ENCODE results near the gene ZNF586.
"Not testable (repeated sequence)": the region's sequence is repeated elsewhere in the genome, so short reads cannot be mapped to it uniquely, and the experiment has no call there.

The ZNF586 gene

GRCh38 chr19:57769345-57770131, at the start of gene ZNF586:
ZNF586 (plus strand) TSS chr19:57769676; CDS start chr19:57769843, 167 bp downstream.
- peak; percentile 87 for DNase-seq
- Mint-ChIP-seq H3K27me3 (no peaks in the 10 kb centered on the region), H3K36me3 (ENCODE audit: low read depth) (peaks cover 75% of the 10 kb centered on the region), H3K9me3 (peaks cover 46% of the 10 kb centered on the region), H3K4me1 (ENCODE audit: low read depth) (peaks cover 38% of the 10 kb centered on the region), H3K4me3 (peak within 1 kb of the TSS; percentile 91), H3K27ac (peak within 1 kb of the TSS; percentile 93)

GRCh38 chr19:57719901-57720519, 49.5 kb upstream of the ZNF586 start:
- Mint-ChIP-seq H3K4me3 (no peak overlapping the region), H3K9me3 (peaks cover 74% of the 10 kb centered on the region), H3K36me3 (ENCODE audit: low read depth) (peaks cover 86% of the 10 kb centered on the region), H3K27ac (no peak overlapping the region), H3K27me3 (no peaks in the 10 kb centered on the region), H3K4me1 (ENCODE audit: low read depth) (peaks cover 6% of the 10 kb centered on the region)
- DNase-seq, result no peak

- Mint-ChIP-seq H3K27ac (no peak overlapping the region), H3K9me3 (peaks cover 70% of the 10 kb centered on the region), H3K27me3 (no peaks in the 10 kb centered on the region), H3K36me3 (ENCODE audit: low read depth) (peaks cover 84% of the 10 kb centered on the region), H3K4me3 (no peak overlapping the region), H3K4me1 (ENCODE audit: low read depth) (peaks cover 6% of the 10 kb centered on the region)
- no peak for DNase-seq
Measured at GRCh38 chr19:57720878-57721277, 48.6 kb upstream of the ZNF586 start.

- peak; percentile 61 for DNase-seq
- H3K27me3 Mint-ChIP-seq, result peaks cover 17% of the 10 kb centered on the region
- not testable (repeated sequence) for H3K36me3 Mint-ChIP-seq (ENCODE audit: low read depth); H3K4me3 Mint-ChIP-seq; H3K4me1 Mint-ChIP-seq (ENCODE audit: low read depth); H3K9me3 Mint-ChIP-seq; H3K27ac Mint-ChIP-seq
Measured at GRCh38 chr19:57738320-57738719, 31.2 kb upstream of the ZNF586 start.

- H3K4me3 Mint-ChIP-seq; H3K9me3 Mint-ChIP-seq; DNase-seq; H3K4me1 Mint-ChIP-seq (ENCODE audit: low read depth); H3K27ac Mint-ChIP-seq; H3K36me3 Mint-ChIP-seq (ENCODE audit: low read depth): not testable (repeated sequence)
- peaks cover 17% of the 10 kb centered on the region for H3K27me3 Mint-ChIP-seq
Measured at GRCh38 chr19:57738770-57739169, 30.7 kb upstream of the ZNF586 start.

GRCh38 chr19:57746580-57747471, 22.6 kb upstream of the ZNF586 start, which contains the start of gene ZNF776:
ZNF776 (plus strand) TSS chr19:57746815; CDS start chr19:57747059, 244 bp downstream.
- Mint-ChIP-seq H3K4me1 (ENCODE audit: low read depth) (peaks cover 26% of the 10 kb centered on the region), H3K27ac (peak within 1 kb of the TSS; percentile 94), H3K27me3 (no peaks in the 10 kb centered on the region), H3K4me3 (peak within 1 kb of the TSS; percentile 96), H3K9me3 (peaks cover 46% of the 10 kb centered on the region), H3K36me3 (ENCODE audit: low read depth) (peaks cover 66% of the 10 kb centered on the region)
- peak; percentile 78 for DNase-seq

- H3K9me3 Mint-ChIP-seq, result peaks cover 51% of the 10 kb centered on the region
- peaks cover 72% of the 10 kb centered on the region for H3K36me3 Mint-ChIP-seq (ENCODE audit: low read depth)
- H3K4me3 Mint-ChIP-seq, result peak overlapping the region; percentile 96
Measured at GRCh38 chr19:57747472-57747807, 22.0 kb upstream of the ZNF586 start.

GRCh38 chr19:57748029-57748428, 21.4 kb upstream of the ZNF586 start:
- Mint-ChIP-seq H3K36me3 (ENCODE audit: low read depth) (peaks cover 78% of the 10 kb centered on the region), H3K27ac (no peak overlapping the region), H3K4me3 (peak overlapping the region; percentile 96), H3K4me1 (ENCODE audit: low read depth) (peaks cover 26% of the 10 kb centered on the region), H3K27me3 (no peaks in the 10 kb centered on the region), H3K9me3 (peaks cover 57% of the 10 kb centered on the region)
- DNase-seq, result no peak

More at GRCh38 chr19:57747472-57747807, 22.0 kb upstream of the ZNF586 start:
- peaks cover 26% of the 10 kb centered on the region for H3K4me1 Mint-ChIP-seq (ENCODE audit: low read depth)
- DNase-seq, result no peak
- peak overlapping the region; percentile 94 for H3K27ac Mint-ChIP-seq
- H3K27me3 Mint-ChIP-seq, result no peaks in the 10 kb centered on the region

GRCh38 chr19:57754091-57754673, 15.3 kb upstream of the ZNF586 start:
- H3K9me3 Mint-ChIP-seq, result peaks cover 73% of the 10 kb centered on the region
- no peak overlapping the region for H3K27ac Mint-ChIP-seq
- H3K4me1 Mint-ChIP-seq (ENCODE audit: low read depth), result peaks cover 2% of the 10 kb centered on the region
- DNase-seq, result no peak
- H3K4me3 Mint-ChIP-seq, result no peak overlapping the region
- no peaks in the 10 kb centered on the region for H3K27me3 Mint-ChIP-seq
- H3K36me3 Mint-ChIP-seq (ENCODE audit: low read depth), result peaks cover 100% of the 10 kb centered on the region

GRCh38 chr19:57755031-57755430, 14.4 kb upstream of the ZNF586 start:
- no peaks in the 10 kb centered on the region for H3K27me3 Mint-ChIP-seq
- no peaks in the 10 kb centered on the region for H3K4me1 Mint-ChIP-seq (ENCODE audit: low read depth)
- H3K9me3 Mint-ChIP-seq, result peaks cover 71% of the 10 kb centered on the region
- H3K27ac Mint-ChIP-seq, result no peak overlapping the region
- no peak overlapping the region for H3K4me3 Mint-ChIP-seq
- DNase-seq, result no peak
- H3K36me3 Mint-ChIP-seq (ENCODE audit: low read depth), result peaks cover 100% of the 10 kb centered on the region

GRCh38 chr19:57757941-57758340, 11.5 kb upstream of the ZNF586 start:
- no peaks in the 10 kb centered on the region for H3K27me3 Mint-ChIP-seq
- peaks cover 60% of the 10 kb centered on the region for H3K9me3 Mint-ChIP-seq
- no peak overlapping the region for H3K27ac Mint-ChIP-seq
- peaks cover 95% of the 10 kb centered on the region for H3K36me3 Mint-ChIP-seq (ENCODE audit: low read depth)
- no peaks in the 10 kb centered on the region for H3K4me1 Mint-ChIP-seq (ENCODE audit: low read depth)
- DNase-seq, result no peak
- H3K4me3 Mint-ChIP-seq, result no peak overlapping the region

- Mint-ChIP-seq H3K4me3 (no peak overlapping the region), H3K36me3 (ENCODE audit: low read depth) (peaks cover 95% of the 10 kb centered on the region)
Measured at GRCh38 chr19:57759096-57759495, 10.4 kb upstream of the ZNF586 start.

GRCh38 chr19:57771417-57771816, 1.9 kb downstream of the ZNF586 start:
- H3K36me3 Mint-ChIP-seq (ENCODE audit: low read depth), result peaks cover 85% of the 10 kb centered on the region

More at GRCh38 chr19:57759096-57759495, 10.4 kb upstream of the ZNF586 start:
- H3K9me3 Mint-ChIP-seq, result peaks cover 52% of the 10 kb centered on the region
- H3K27me3 Mint-ChIP-seq, result no peaks in the 10 kb centered on the region
- no peak for DNase-seq
- H3K4me1 Mint-ChIP-seq (ENCODE audit: low read depth), result no peaks in the 10 kb centered on the region
- H3K27ac Mint-ChIP-seq, result no peak overlapping the region

GRCh38 chr19:57773488-57773887, 4.0 kb downstream of the ZNF586 start:
- Mint-ChIP-seq H3K4me3 (no peak overlapping the region), H3K9me3 (peaks cover 50% of the 10 kb centered on the region), H3K4me1 (ENCODE audit: low read depth) (peaks cover 46% of the 10 kb centered on the region), H3K27me3 (no peaks in the 10 kb centered on the region), H3K36me3 (ENCODE audit: low read depth) (peaks cover 94% of the 10 kb centered on the region), H3K27ac (peak overlapping the region; percentile 74)
- no peak for DNase-seq

More at GRCh38 chr19:57771417-57771816, 1.9 kb downstream of the ZNF586 start:
- Mint-ChIP-seq H3K4me1 (ENCODE audit: low read depth) (peaks cover 46% of the 10 kb centered on the region), H3K4me3 (peak overlapping the region; percentile 41), H3K9me3 (peaks cover 45% of the 10 kb centered on the region), H3K27me3 (no peaks in the 10 kb centered on the region), H3K27ac (no peak overlapping the region)
- no peak for DNase-seq

All from activated T-cell treated with anti-CD3 and anti-CD28 coated beads, Interleukin-2, amount 50 U/mL, for 24 hours (primary cell).